Thyroid gland (tissue), 4 donors: Measurements from ENCODE around the gene LRRC47. TPM values are rescaled to one million over a fixed set of nuclear protein-coding genes. Genes with fewer than 3 reads are reported as not detected.
A peak's percentile ranks its signal among the peaks of the same experiment; 100 is the strongest.

Experiments
- DNase-seq, 2 donors: peaks; one replicate each; pipeline ENCODE4 v3.0.0-alpha.2; 2019
- H3K27ac ChIP-seq, 3 donors: fragments of 200-600 bp; sonication (generic); 1 replicate in 2 of 3; 2 replicates in 1 of 3; pipeline ENCODE4 v1.5.1; 2016 to 2019; ENCODE audit warnings: mild to moderate bottlenecking in 1 of 3, moderate library complexity in 1 of 3
- H3K27me3 ChIP-seq: fragments of 200-600 bp; sonication (generic); one replicate; pipeline ENCODE4 v1.5.1; 2019
- H3K36me3 ChIP-seq, 2 donors: fragments of 200-600 bp; sonication (generic); one replicate each; pipeline ENCODE4 v1.5.1; 2016 to 2019
- H3K4me1 ChIP-seq, 2 donors: fragments of 200-600 bp; sonication (generic); one replicate each; pipeline ENCODE4 v1.5.1; 2017 to 2019
- H3K4me3 ChIP-seq, 3 donors: fragments of 200-600 bp; sonication (generic); replicated peaks in 1 of 3; 1 replicate in 2 of 3; 2 replicates in 1 of 3; pipeline ENCODE4 v1.5.1; 2016; ENCODE audit warnings: mild to moderate bottlenecking in 1 of 3
- H3K9me3 ChIP-seq: fragments of 200-600 bp; sonication (generic); one replicate; pipeline ENCODE4 v1.5.1; 2017
- CTCF ChIP-seq, 6 experiments: fragments of 200-600 bp in 3 of 6; fragments of 450-650 bp in 3 of 6; sonication (generic) in 3 of 6; IDR thresholded peaks; one replicate each; pipeline ENCODE4 v1.5.1; 2016 to 2019; ENCODE audit warnings: antibody characterized with exemption in 6 of 6, mild to moderate bottlenecking in 2 of 6, inconsistent platforms in 1 of 6, moderate library complexity in 1 of 6
- POLR2A ChIP-seq, 2 donors: fragments of 450-650 bp; IDR thresholded peaks; one replicate each; pipeline ENCODE4 v1.6.1; 2017; ENCODE audit warnings: antibody characterized with exemption in 2 of 2, mild to moderate bottlenecking in 2 of 2, moderate library complexity in 1 of 2
- WGBS, 2 donors: methylation state at CpG; one replicate each; pipeline ENCODE4 v1.1.5; 2017; 5-methylcytosine and 5-hydroxymethylcytosine counted together
- intact Hi-C: fragments of 100-400 bp; cut with DNase I; formaldehyde crosslinking; loops from one replicate; pipeline ENCODE4 v1.15.1; 2023
- total RNA-seq, 4 donors: library from RNA; depleted of rRNA; stranded (reverse); fragments of >200 nt; gene quantifications; one replicate each; pipeline ENCODE4 v1.2.3, GENCODE V29; 2016

Gene LRRC47
- total RNA-seq, 4 donors from 2014 or later, result 38.7 to 45.2 (median 43.7) TPM

GRCh38 chr1:3741566-3742438, 54.5 kb downstream of the LRRC47 start:
- H3K27ac ChIP-seq, result no peak overlapping the region
- H3K9me3 ChIP-seq, result no peaks in the 10 kb centered on the region
- peaks cover 20 to 29% of the 10 kb centered on the region in 2 donors for H3K36me3 ChIP-seq
- no peak overlapping the region for H3K4me3 ChIP-seq
- WGBS, 2 donors, result 94 to 96% methylated on average over 13 to 22 of the region's 22 CpGs
- no peak for DNase-seq
- intact Hi-C loops, result no loop called here
- H3K27me3 ChIP-seq, result no peaks in the 10 kb centered on the region
- TF ChIP-seq POLR2A (IDR thresholded peaks at IDR 0.05), result no peak
- TF ChIP-seq CTCF (IDR thresholded peaks at IDR 0.05), result no peak
- H3K4me1 ChIP-seq, result peaks cover 10 to 14% of the 10 kb centered on the region in 2 donors

GRCh38 chr1:3740752-3741151, 55.5 kb downstream of the LRRC47 start:
- H3K4me1 ChIP-seq, result peaks cover 14 to 16% of the 10 kb centered on the region in 2 donors
- H3K27me3 ChIP-seq, result no peaks in the 10 kb centered on the region
- DNase-seq, result no peak
- H3K27ac ChIP-seq, result no peak overlapping the region
- H3K4me3 ChIP-seq, result no peak overlapping the region
- H3K36me3 ChIP-seq, result peaks cover 20 to 29% of the 10 kb centered on the region in 2 donors
- no peak for TF ChIP-seq CTCF (IDR thresholded peaks at IDR 0.05)
- no peak for TF ChIP-seq POLR2A (IDR thresholded peaks at IDR 0.05)
- WGBS, 2 donors, result 93 to 94% methylated on average over 13 of the region's 13 CpGs
- H3K9me3 ChIP-seq, result no peaks in the 10 kb centered on the region
- intact Hi-C loops, result no loop called here

- Histone ChIP-seq H3K4me1 (peaks cover 18 to 22% of the 10 kb centered on the region in 2 donors), H3K9me3 (no peaks in the 10 kb centered on the region), H3K27me3 (no peaks in the 10 kb centered on the region), H3K36me3 (peaks cover 20 to 29% of the 10 kb centered on the region in 2 donors), H3K27ac (no peak overlapping the region), H3K4me3 (no peak overlapping the region)
- intact Hi-C loops, result no loop called here
- TF ChIP-seq CTCF (IDR thresholded peaks at IDR 0.05) (no peak), POLR2A (IDR thresholded peaks at IDR 0.05) (no peak)
- no peak for DNase-seq
- WGBS, 2 donors, result 94 to 95% methylated on average over 9 of the region's 9 CpGs
Observed at GRCh38 chr1:3740042-3740441, 56.3 kb downstream of the LRRC47 start.

- Histone ChIP-seq H3K27ac (no peak overlapping the region), H3K27me3 (no peaks in the 10 kb centered on the region), H3K4me1 (peaks cover 18 to 27% of the 10 kb centered on the region in 2 donors), H3K36me3 (peaks cover 20 to 29% of the 10 kb centered on the region in 2 donors), H3K9me3 (no peaks in the 10 kb centered on the region), H3K4me3 (no peak overlapping the region)
- WGBS, 2 donors, result 94 to 97% methylated on average over 11 to 12 of the region's 12 CpGs
- TF ChIP-seq POLR2A (IDR thresholded peaks at IDR 0.05) (no peak), CTCF (IDR thresholded peaks at IDR 0.05) (no peak)
- no peak for DNase-seq
- intact Hi-C loops, result no loop called here
Observed at GRCh38 chr1:3738943-3739342, 57.4 kb downstream of the LRRC47 start.

GRCh38 chr1:3736708-3737107, 59.6 kb downstream of the LRRC47 start:
- peak overlapping the region; percentile 80 to 93 (median 87) for H3K27ac ChIP-seq
- peak; percentile 56 to 58 for DNase-seq
- no peaks in the 10 kb centered on the region for H3K27me3 ChIP-seq
- no peak overlapping the region for H3K4me3 ChIP-seq
- TF ChIP-seq CTCF (IDR thresholded peaks at IDR 0.05), result no peak
- no peak for TF ChIP-seq POLR2A (IDR thresholded peaks at IDR 0.05)
- 49 to 51% methylated on average over 14 of the region's 14 CpGs for WGBS, 2 donors
- H3K4me1 ChIP-seq, result peaks cover 18 to 27% of the 10 kb centered on the region in 2 donors
- peaks cover 13 to 16% of the 10 kb centered on the region in 2 donors for H3K36me3 ChIP-seq
- no peaks in the 10 kb centered on the region for H3K9me3 ChIP-seq
- intact Hi-C loops, result no loop called here
